Measurements from ENCODE around the gene SPON2. TPM values are rescaled to one million over a fixed set of nuclear protein-coding genes. Genes with fewer than 3 reads are reported as not detected.

SPON2 gene
- total RNA-seq, 1 donor from 2014 or later = 2.1 TPM

GRCh38 chr4:1214101-1215095 is 42.0 kb upstream of the SPON2 start:
- Histone ChIP-seq H3K9ac (no peak overlapping the region), H3K9me3 (ENCODE audit: low read depth) (no peaks in the 10 kb centered on the region), H3K4me1 (no peaks in the 10 kb centered on the region), H4K20me1 (ENCODE audit: low read depth) (peaks cover 3% of the 10 kb centered on the region), H3K27me3 (no peaks in the 10 kb centered on the region), H3K79me2 (ENCODE audit: low read depth) (peaks cover 8% of the 10 kb centered on the region), H3K4me2 (no peak overlapping the region), H3F3A (ENCODE audit: low read depth) (no peaks in the 10 kb centered on the region), H3K36me3 (no peaks in the 10 kb centered on the region), H3K4me3 (no peak overlapping the region), H3K27ac (no peak overlapping the region), H2AFZ (replicated peaks) (no peak overlapping the region)
- TF ChIP-seq EZH2 (IDR thresholded peaks at IDR 0.05) = no peak
- no peak for TF ChIP-seq CTCF (IDR thresholded peaks at IDR 0.05)
- no peak for TF ChIP-seq EZH2phosphoT487 (IDR thresholded peaks at IDR 0.05)
- no peak overlapping the region for H3K4me3 Mint-ChIP-seq
- peaks cover 9% of the 10 kb centered on the region for H3K36me3 Mint-ChIP-seq
- no peak for DNase-seq (ENCODE audit: low spot score)
- no peaks in the 10 kb centered on the region for H3K9me3 Mint-ChIP-seq
- H3K27ac Mint-ChIP-seq = no peak overlapping the region
- peaks cover under 1% of the 10 kb centered on the region for H3K4me1 Mint-ChIP-seq
- peaks cover 2% of the 10 kb centered on the region for H3K27me3 Mint-ChIP-seq (ENCODE audit: insufficient read depth, low read depth)

GRCh38 chr4:1213336-1213995 is 41.1 kb upstream of the SPON2 start:
- Histone ChIP-seq H3K9ac (no peak overlapping the region), H3K36me3 (no peaks in the 10 kb centered on the region)

More at GRCh38 chr4:1213336-1213995, 41.1 kb upstream of the SPON2 start:
- no peak for DNase-seq (ENCODE audit: low spot score)
- Mint-ChIP-seq H3K27ac (no peak overlapping the region), H3K4me3 (no peak overlapping the region), H3K27me3 (ENCODE audit: insufficient read depth, low read depth) (peaks cover 2% of the 10 kb centered on the region), H3K9me3 (no peaks in the 10 kb centered on the region), H3K4me1 (peaks cover 2% of the 10 kb centered on the region), H3K36me3 (peaks cover 5% of the 10 kb centered on the region)
- no peaks in the 10 kb centered on the region for H3K4me1 ChIP-seq
- peaks cover 3% of the 10 kb centered on the region for H4K20me1 ChIP-seq (ENCODE audit: low read depth)
- no peak overlapping the region for H2AFZ ChIP-seq (replicated peaks)
- no peak for TF ChIP-seq CTCF (IDR thresholded peaks at IDR 0.05)
- H3K27ac ChIP-seq = no peak overlapping the region
- H3F3A ChIP-seq (ENCODE audit: low read depth) = no peaks in the 10 kb centered on the region
- no peak overlapping the region for H3K4me3 ChIP-seq
- no peaks in the 10 kb centered on the region for H3K79me2 ChIP-seq (ENCODE audit: low read depth)
- H3K9me3 ChIP-seq (ENCODE audit: low read depth) = no peaks in the 10 kb centered on the region
- H3K27me3 ChIP-seq = no peaks in the 10 kb centered on the region
- H3K4me2 ChIP-seq = no peak overlapping the region

All from neural progenitor cell (in vitro differentiated cells).